Hematopoietic multipotent progenitor cell treated with erythropoietin and hydrocortisone succinate and interleukin-3 and kit ligand, for 4 days (in vitro differentiated cells): ENCODE results near the gene TSPAN9.

Experiments used
- DNase-seq: peaks from one replicate; pipeline ENCODE4 v3.0.0-alpha.2; 2015

The TSPAN9 gene

GRCh38 chr12:3170423-3171194 lies 93.4 kb downstream of the TSPAN9 start:
- peak; percentile 30 for DNase-seq

DNA sequence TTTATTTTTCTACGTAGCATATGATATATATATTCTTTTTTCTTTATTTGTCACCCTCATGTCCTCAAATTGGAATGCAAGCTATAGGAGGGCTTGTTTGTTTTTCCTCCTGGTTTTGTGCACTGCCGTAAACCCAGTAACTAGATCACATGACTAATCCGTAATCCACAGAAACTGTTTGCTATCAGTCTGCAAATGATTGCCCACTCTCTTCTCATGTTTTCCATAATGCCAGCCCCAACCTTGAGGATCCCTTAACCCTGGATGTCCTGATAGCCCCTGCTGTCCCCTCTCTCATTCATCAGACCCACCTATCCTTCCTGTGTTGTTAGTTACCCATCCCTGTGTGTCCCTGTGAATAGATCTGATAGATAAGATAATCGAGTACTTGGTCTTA lies 94.0 kb downstream of the TSPAN9 start:
- DNase-seq: no peak

GRCh38 chr12:3172124-3173007 lies 95.2 kb downstream of the TSPAN9 start:
- DNase-seq: no peak

DNA sequence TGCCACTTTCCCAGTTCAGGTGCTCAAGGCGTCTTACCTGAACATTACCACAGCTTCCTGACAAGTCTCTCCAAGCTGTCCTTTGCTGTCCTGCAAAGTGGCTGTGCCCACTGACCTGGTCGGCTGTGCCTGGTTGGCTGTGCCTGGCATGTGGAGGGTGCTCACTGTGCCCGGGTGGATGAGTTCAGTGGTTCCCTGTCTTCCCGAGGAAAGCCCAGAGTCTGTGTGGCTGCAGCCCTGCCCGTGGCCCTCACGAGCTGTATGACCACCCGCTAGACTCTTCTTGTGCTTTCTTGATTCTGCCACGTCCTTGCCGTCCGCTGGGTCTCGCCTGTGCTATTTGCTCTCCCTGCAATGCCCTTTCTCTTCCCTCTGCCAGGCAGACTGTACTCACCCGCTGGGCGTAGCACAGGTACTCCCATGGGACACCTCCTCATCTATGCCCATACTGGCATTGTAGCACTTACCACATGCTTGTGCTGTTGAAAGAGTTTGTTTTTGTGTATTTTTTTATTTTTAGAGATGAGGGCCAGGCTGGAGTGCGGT lies 95.9 kb downstream of the TSPAN9 start:
- DNase-seq: no peak

- no peak for DNase-seq
Measured at GRCh38 chr12:3173912-3174311, 96.7 kb downstream of the TSPAN9 start.

DNA sequence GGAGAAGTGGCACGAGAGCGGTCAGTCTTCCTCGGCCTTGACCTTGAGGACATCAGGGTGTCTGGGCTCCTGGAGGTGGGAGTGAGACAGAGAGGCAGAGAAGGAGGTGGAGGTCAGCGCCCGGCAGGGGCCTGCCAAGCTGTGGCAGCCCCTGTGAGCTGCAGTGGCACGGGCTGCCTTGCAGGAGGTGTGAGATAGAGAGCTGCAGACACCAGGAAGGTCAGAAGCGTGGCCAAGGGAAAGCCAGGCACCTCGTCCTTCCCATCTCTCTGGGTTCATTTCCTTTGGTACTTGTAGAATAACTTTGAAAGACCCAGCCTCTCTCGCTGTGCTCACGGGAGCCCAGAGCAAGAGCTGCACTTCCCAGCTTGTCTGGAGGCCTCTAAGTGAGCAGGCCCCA lies 98.1 kb downstream of the TSPAN9 start:
- DNase-seq: no peak

GRCh38 chr12:3176754-3177153 lies 99.6 kb downstream of the TSPAN9 start:
- DNase-seq: no peak

DNA sequence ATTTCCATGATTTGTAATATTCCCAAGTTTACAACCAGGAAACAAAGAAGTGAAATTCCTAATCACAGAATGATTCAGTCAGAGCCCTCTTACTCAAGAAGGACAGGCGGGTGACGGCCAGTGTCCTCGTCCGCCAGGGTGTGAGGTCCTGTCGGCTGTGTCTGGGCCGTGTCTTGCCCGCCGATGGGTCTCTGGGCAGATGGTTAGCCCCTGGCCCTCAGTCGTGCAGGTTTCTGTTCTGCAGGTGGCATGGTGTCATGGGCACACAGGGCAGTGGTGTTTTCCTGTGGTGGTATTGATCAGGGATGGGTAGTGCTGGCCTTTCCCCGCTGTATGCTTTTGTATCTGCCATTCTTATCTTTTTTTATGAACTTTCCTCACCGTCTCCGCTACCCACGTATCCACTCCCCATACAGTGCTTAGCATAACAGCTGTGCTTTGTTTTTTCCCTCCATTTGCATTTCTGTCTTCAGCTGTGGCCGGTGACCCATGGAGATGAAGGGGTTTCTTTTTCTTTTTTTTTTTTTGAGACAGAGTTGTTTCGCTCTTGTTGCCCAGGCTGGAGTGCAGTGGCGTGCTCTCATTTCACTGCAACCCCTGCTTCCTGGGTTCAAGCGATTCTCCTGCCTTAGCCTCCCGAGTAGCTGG lies 100.7 kb downstream of the TSPAN9 start:
- DNase-seq: no peak

DNA sequence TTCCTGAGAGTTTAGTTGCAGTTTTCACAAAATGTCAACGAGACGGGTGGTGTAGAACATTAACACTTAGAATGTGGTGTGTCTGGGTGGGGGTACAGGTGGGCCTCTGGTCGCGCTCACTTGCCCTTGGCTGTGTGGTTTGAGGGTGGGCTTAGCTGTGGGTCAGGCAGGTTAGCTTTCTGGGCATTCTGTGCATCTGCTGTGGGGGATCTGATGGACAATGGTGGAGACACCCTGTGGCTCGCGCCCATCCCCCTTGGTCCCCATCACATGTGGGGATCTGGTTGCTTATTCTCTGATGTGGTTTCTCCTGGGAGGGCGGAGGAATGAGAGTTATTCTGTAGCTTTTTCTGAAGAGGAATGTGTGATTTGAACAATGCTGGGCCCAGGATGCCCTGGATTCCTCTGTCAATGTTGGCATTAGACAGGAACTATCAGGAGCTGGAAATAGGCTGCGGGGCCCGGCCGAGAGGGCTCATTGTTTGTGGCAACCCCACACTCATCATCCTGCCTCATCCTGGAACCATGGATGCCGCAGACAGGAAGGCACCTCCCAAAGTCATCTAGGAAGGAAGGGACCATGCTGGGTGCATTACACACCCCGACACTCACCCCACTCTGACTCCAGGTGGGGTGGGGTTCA lies 101.6 kb downstream of the TSPAN9 start:
- no peak for DNase-seq

GRCh38 chr12:3179731-3180130 lies 102.6 kb downstream of the TSPAN9 start:
- DNase-seq: no peak

DNA sequence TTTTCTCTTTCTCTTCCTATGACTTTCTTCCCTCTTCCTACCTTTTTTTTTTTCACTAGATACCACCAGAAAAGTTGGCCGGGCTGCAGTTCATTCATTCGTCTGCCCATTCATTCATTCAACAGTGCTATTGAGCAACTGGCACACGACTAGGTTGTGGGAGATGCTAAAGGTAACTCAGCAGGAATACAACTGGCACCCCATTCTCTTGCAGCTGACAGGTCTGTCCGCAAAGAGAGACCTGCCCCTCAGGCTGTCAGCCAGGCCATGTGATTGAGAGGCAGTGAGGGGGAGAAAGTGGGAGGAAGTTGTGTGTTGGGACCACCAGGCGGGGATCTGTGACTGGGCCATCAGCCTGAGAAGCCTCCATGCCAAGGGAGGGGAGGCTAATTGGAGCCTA lies 105.2 kb downstream of the TSPAN9 start:
- peak; percentile 34 for DNase-seq

GRCh38 chr12:3184485-3184884 lies 107.3 kb downstream of the TSPAN9 start:
- DNase-seq: no peak

- DNase-seq: no peak
Measured at GRCh38 chr12:3185260-3185870, 108.2 kb downstream of the TSPAN9 start.

DNA sequence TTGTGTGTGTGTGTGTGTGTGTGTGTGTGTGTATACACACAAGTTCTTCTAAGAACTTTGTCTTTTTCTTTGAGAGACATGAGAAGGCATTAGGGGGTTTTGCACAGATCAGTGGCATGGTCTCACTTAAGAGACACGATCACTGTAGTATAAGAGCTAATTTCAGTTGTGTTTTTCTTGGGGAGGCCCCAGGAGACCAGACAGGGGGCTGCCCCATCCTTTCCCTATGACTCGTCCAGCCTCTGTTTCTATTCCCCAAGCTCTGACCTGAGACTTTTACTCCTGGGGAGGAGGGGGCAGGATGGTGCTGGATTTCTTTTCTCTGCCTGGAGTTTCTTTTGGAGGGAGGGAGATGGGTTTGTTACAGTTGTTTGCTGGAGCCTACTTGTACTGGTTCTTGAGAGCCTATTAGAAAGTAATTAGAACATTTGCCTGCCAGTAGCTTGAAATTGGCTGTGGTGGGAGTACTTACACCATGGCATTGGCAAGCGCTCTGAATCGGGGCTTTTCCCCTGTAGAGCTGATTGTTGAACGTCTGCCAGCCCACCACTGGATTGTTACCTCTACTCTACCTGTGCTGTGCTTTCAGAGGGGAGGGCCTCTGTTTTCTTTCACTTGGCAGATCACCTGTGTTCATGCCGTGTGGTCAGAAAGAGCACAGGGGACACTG lies 109.5 kb downstream of the TSPAN9 start:
- DNase-seq: no peak

DNA sequence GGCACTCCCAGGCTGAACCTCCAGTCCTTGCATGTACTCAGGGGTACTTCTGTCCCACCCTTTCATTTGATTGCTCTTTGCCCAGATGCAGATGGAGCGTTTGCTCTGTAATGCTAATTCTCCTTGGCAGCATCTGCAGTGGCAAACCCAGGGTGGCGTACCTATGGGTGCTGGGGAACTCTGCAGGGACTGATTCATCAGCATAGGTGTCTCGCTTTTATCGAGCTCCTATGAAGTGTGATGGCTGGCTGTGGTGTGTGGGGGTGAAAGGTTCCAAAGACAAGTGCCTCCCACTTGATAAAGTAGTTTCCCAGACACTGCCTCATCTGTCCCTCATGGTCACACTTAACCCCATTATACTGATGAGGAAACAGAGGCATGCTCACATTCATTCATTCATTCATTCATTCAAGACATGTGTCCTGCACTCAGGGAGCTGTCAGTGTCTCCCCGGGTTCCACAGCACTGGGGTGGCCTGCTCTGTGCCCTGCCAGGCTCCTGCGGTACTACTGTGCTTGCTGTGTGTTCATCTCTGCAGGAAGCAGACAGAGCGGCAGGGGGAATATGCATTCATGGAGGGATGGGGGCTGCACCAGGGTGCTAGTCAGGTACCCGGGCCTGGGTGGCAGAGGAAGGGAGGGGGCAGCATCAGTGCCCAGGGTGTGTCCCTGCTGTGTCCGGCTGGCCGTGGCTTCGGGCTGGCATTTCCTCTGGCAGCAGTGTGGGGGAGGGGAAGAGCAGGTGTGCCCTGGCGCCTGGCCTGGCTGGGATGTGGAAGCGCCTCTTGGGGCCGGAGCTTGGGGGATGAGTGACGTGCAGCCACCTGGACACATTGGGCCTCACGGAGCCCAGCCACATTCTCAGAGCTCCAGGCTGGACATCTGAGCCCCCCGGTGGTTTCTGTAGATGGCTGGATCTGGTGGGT lies 110.9 kb downstream of the TSPAN9 start:
- DNase-seq: no peak

GRCh38 chr12:3189282-3189681 lies 112.1 kb downstream of the TSPAN9 start:
- DNase-seq: no peak

DNA sequence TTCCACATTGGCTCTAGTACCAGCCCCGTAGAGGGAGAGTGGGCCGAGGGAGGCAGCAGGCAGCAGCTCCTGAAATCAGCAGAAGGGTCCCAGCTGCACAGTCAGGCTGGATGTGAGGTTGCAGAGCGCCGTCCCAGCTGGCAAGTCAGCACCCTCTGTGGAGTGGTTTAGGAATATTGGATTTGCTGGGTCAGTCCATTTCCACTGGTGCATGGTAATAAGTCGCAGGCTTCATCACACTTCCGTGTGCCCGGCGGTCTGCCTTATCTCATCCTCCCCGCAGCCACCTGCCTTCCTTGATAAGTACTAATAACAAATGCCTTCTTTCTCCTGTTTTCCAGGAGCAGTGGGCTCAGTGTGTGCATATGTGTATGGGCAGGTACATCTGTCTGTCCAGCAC lies 112.9 kb downstream of the TSPAN9 start:
- peak; percentile 79 for DNase-seq

DNA sequence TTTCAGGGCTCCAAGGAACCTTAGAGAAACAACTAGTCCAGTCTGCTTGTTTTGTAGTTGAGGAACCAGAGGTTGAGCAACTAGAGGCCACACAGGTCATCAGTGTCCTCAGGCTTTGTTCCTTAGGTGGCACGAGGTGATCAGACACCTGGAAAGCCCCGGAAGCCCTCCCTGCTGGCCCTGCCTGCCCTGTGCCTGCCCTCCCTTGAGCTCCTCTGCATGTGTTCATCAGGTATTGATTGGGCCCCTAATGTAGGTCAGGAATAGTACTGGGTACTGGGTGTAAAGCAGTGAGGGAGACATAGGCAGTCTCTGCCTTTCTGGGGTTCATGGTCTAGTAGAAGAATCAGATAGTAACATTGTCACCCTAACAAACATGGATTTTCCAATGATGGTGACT lies 114.3 kb downstream of the TSPAN9 start:
- DNase-seq: no peak

DNA sequence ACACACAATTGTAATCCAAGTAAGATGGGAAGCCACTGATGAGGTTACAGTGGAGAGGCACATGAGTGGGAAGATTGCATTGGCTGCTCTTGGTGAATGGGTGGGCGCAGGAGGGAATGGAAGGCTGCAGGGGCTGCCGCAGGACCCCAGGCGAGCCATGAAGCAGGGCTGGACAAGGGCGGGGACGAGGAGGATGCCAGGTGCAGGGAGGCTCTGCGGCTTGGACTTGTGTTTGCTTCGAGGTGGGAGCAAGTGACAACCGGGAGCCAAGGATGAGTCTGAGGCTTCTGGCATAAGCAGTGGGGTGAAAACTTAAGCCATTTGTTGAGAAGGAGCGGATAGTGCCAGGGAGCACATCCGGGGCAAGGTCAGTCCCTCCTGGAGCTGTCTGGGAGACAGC lies 115.0 kb downstream of the TSPAN9 start:
- DNase-seq: no peak

DNA sequence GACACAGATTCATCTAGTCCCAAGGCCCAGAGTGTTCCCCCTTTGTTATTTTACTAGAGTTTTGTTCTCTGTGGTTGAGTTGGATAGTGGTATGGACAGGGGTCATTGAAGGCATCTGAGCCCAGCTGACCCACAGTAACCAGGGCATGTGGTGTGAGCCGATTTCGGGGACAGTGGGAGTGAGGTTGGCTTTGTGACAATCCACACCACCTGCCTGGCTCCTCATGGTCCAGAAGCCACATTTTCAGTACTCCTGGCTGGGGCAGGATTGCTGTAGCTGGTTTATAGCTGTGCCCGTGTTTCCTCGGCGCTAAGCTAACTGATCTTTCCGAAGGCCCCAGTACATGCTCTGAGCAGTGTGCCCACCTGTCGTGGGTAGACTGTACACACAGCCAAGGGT lies 116.0 kb downstream of the TSPAN9 start:
- DNase-seq: no peak

DNA sequence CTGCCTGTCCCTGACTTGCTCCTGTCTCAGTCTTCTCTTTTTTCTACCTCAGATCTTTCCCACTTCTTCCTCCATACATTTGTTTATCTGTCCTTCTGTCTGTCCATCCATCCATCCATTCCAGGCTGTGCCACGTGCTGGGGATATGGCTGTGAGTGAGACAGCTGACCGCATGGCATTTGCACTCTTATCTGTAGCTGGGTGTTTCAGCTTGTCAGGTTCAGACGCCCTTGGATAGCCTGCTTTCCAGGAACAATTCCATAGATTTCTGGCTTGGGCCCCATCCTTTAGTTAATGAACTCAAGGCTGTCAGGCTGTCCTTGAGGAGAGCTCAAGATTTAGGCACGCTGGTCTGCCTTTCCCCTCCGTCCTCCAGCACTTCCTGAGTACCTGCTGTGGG lies 116.6 kb downstream of the TSPAN9 start:
- DNase-seq: no peak
